ELF-1 (cell line): ENCODE data around the gene GSDME.
A peak's percentile ranks its signal among the peaks of the same experiment; 100 is the strongest.

Experiments used
- DNase-seq: peaks from one replicate; pipeline ENCODE4 v3.0.0-alpha.2; 2016; ENCODE audit warnings: low read depth, low spot score

The GSDME gene

GRCh38 chr7:24757353-24758275 is at the start of gene GSDME:
Gene GSDME (minus strand): TSS chr7:24757464. CDS start chr7:24749774, 7,690 bp downstream.
- DNase-seq = peak; percentile 63

- no peak for DNase-seq
Observed at GRCh38 chr7:24802300-24802699, 45.0 kb upstream of the GSDME start.

GRCh38 chr7:24801883-24802282 is 44.6 kb upstream of the GSDME start:
- no peak for DNase-seq

GRCh38 chr7:24800667-24801066 is 43.4 kb upstream of the GSDME start:
- no peak for DNase-seq

GRCh38 chr7:24800073-24800472 is 42.8 kb upstream of the GSDME start:
- DNase-seq = no peak

- no peak for DNase-seq
Observed at GRCh38 chr7:24799506-24799905, 42.2 kb upstream of the GSDME start.

GRCh38 chr7:24798261-24798660 is 41.0 kb upstream of the GSDME start:
- DNase-seq = no peak

GRCh38 chr7:24797270-24797669 is 40.0 kb upstream of the GSDME start:
- no peak for DNase-seq

- no peak for DNase-seq
Observed at GRCh38 chr7:24795407-24795767, 38.1 kb upstream of the GSDME start.

- peak; percentile 70 for DNase-seq
Observed at GRCh38 chr7:24794751-24795406, 37.6 kb upstream of the GSDME start.

GRCh38 chr7:24793982-24794648 is 36.9 kb upstream of the GSDME start:
- DNase-seq = no peak

GRCh38 chr7:24788961-24789576 is 31.8 kb upstream of the GSDME start:
- DNase-seq = no peak

GRCh38 chr7:24788075-24788474 is 30.8 kb upstream of the GSDME start:
- no peak for DNase-seq

- DNase-seq = no peak
Observed at GRCh38 chr7:24786941-24787340, 29.7 kb upstream of the GSDME start.

- no peak for DNase-seq
Observed at GRCh38 chr7:24786306-24786705, 29.0 kb upstream of the GSDME start.

GRCh38 chr7:24784277-24784676 is 27.0 kb upstream of the GSDME start:
- DNase-seq = no peak

- no peak for DNase-seq
Observed at GRCh38 chr7:24783698-24784097, 26.4 kb upstream of the GSDME start.

GRCh38 chr7:24781106-24781505 is 23.8 kb upstream of the GSDME start:
- DNase-seq = no peak

- DNase-seq = no peak
Observed at GRCh38 chr7:24779283-24779655, 22.0 kb upstream of the GSDME start.

- no peak for DNase-seq
Observed at GRCh38 chr7:24778543-24779282, 21.4 kb upstream of the GSDME start.

GRCh38 chr7:24777806-24778205 is 20.5 kb upstream of the GSDME start:
- DNase-seq = no peak
